Naive thymus-derived CD4-positive, alpha-beta T cell (primary cell): ENCODE measurements around the gene MFSD6L. TPM values are rescaled to one million over a fixed set of nuclear protein-coding genes. Genes with fewer than 3 reads are reported as not detected.
A peak's percentile ranks its signal among the peaks of the same experiment; 100 is the strongest.

Experiments used
- ATAC-seq: fragments of 150-1000 bp; cut with Tn5 transposase; 2 replicates; pipeline ENCODE4 v1.10.0; 2021; ENCODE audit warnings: mild to moderate bottlenecking, moderate library complexity
- CTCF ChIA-PET: fragments of 350-600 bp; sonication (Branson Sonifier 250); formaldehyde crosslinking; loops from one replicate; lab custom pipeline; 2021; ENCODE audit warnings: antibody characterized with exemption; lab: Charles Lee
- POLR2A ChIA-PET: fragments of 350-600 bp; sonication (Branson Sonifier 250); formaldehyde crosslinking; loops from one replicate; lab custom pipeline; 2021; ENCODE audit warnings: antibody characterized with exemption, inconsistent platforms; lab: Charles Lee
- DNase-seq, 9 donors: peaks; one replicate each; pipeline versions ENCODE4 v3.0.0 to v3.0.0-alpha.2; 2020 to 2022; ENCODE audit warnings: mixed read lengths in 1 of 9
- H3K27ac ChIP-seq: one replicate; pipeline ENCODE4 v1.7.0; 2013; ENCODE audit warnings: mild to moderate bottlenecking, low read depth, low read length, moderate library complexity
- H3K27me3 ChIP-seq, 2 donors: one replicate each; pipeline ENCODE4 v1.7.0; 2013; ENCODE audit warnings: low read length in 2 of 2, mild to moderate bottlenecking in 2 of 2, moderate library complexity in 2 of 2; ENCODE audit not compliant: control insufficient read depth in 2 of 2, insufficient read depth in 2 of 2
- H3K36me3 ChIP-seq, 3 experiments: 1 replicate in 2 of 3; 2 replicates in 1 of 3; pipeline ENCODE4 v1.7.0; 2013; ENCODE audit warnings: low read length in 3 of 3, mild to moderate bottlenecking in 3 of 3, moderate library complexity in 1 of 3; ENCODE audit not compliant: insufficient read depth in 3 of 3, control insufficient read depth in 2 of 3
- H3K4me1 ChIP-seq, 2 donors: one replicate each; pipeline ENCODE4 v1.7.0; 2013; ENCODE audit warnings: low read length in 2 of 2, mild to moderate bottlenecking in 2 of 2, moderate library complexity in 1 of 2; ENCODE audit not compliant: control insufficient read depth in 2 of 2, insufficient read depth in 2 of 2
- H3K4me3 ChIP-seq: 2 replicates; pipeline ENCODE4 v1.7.0; 2013; ENCODE audit warnings: mild to moderate bottlenecking, low read length
- H3K9me3 ChIP-seq, 3 experiments: 1 replicate in 2 of 3; 2 replicates in 1 of 3; pipeline ENCODE4 v1.7.0; 2013; ENCODE audit warnings: low read length in 3 of 3; ENCODE audit not compliant: control insufficient read depth in 2 of 3
- H3K27ac Mint-ChIP-seq, 9 donors: one replicate each; pipeline ENCODE4 v1.8.0; 2020 to 2022; ENCODE audit warnings: mixed read lengths in 9 of 9, mild to moderate bottlenecking in 8 of 9, moderate library complexity in 5 of 9, inconsistent platforms in 2 of 9
- H3K27me3 Mint-ChIP-seq, 5 donors: one replicate each; pipeline ENCODE4 v1.8.0; 2021 to 2022; ENCODE audit warnings: mixed read lengths in 5 of 5, mild to moderate bottlenecking in 1 of 5
- H3K36me3 Mint-ChIP-seq, 5 donors: one replicate each; pipeline ENCODE4 v1.8.0; 2020 to 2022; ENCODE audit warnings: mixed read lengths in 5 of 5, mild to moderate bottlenecking in 3 of 5, inconsistent platforms in 1 of 5
- H3K4me1 Mint-ChIP-seq, 7 donors: one replicate each; pipeline ENCODE4 v1.8.0; 2020 to 2022; ENCODE audit warnings: mixed read lengths in 7 of 7, mild to moderate bottlenecking in 3 of 7, inconsistent platforms in 1 of 7
- H3K4me3 Mint-ChIP-seq, 10 donors: one replicate each; pipeline ENCODE4 v1.8.0; 2020 to 2022; ENCODE audit warnings: mild to moderate bottlenecking in 10 of 10, mixed read lengths in 10 of 10, moderate library complexity in 6 of 10, inconsistent platforms in 2 of 10
- H3K9me3 Mint-ChIP-seq, 11 donors: one replicate each; pipeline ENCODE4 v1.8.0; 2020 to 2022; ENCODE audit warnings: mixed read lengths in 11 of 11, mild to moderate bottlenecking in 4 of 11, inconsistent platforms in 1 of 11, moderate library complexity in 1 of 11
- intact Hi-C, 2 donors: fragments of 100-400 bp; cut with micrococcal nuclease; formaldehyde crosslinking; loops; one replicate each; pipeline ENCODE4 v1.15.1; 2023
- polyA plus RNA-seq, 2 donors: library from polyadenylated mRNA; unstranded; fragments of 300-500 nt; fragmentation: Illumina TruSeq; gene quantifications; one replicate each; pipeline ENCODE4 v1.2.3, GENCODE V29; 2021
- total RNA-seq, 6 experiments: library from RNA in 5 of 6; stranded (reverse) in 5 of 6; gene quantifications; 1 replicate in 5 of 6; 2 replicates in 1 of 6; pipeline ENCODE4 v1.2.3 and lab custom pipeline; 2021 to 2026

Gene MFSD6L
- total and polyA plus RNA-seq, 7 experiments from 2014 or later, result 0.96 to 1.8 TPM; not detected in 5

GRCh38 chr17:8797621-8798175, 1.5 kb downstream of the MFSD6L start:
- no peak for DNase-seq
- peaks cover 0 to 3% (median 0%) of the 10 kb centered on the region in 5 donors for H3K36me3 Mint-ChIP-seq
- H3K27me3 ChIP-seq, result no peaks in the 10 kb centered on the region
- H3K27me3 Mint-ChIP-seq, result peaks cover 0 to 4% (median 0%) of the 10 kb centered on the region in 5 donors
- no peak overlapping the region for H3K27ac ChIP-seq
- H3K9me3 ChIP-seq, result no peaks in the 10 kb centered on the region
- no peak for ATAC-seq
- no peak overlapping the region for H3K27ac Mint-ChIP-seq
- intact Hi-C loops, result loop anchor here in 1 of 2 donors (10.0 kb wide), 1 partner anchor 97 kb away; no protein-coding TSS in a partner anchor
- H3K4me3 Mint-ChIP-seq, result no peak overlapping the region
- no peaks in the 10 kb centered on the region for H3K4me1 ChIP-seq
- no peaks in the 10 kb centered on the region for H3K36me3 ChIP-seq
- H3K9me3 Mint-ChIP-seq, result no peaks in the 10 kb centered on the region
- peaks cover 0 to 4% (median 0%) of the 10 kb centered on the region in 7 donors for H3K4me1 Mint-ChIP-seq
- ChIA-PET POLR2A (no interaction called here), CTCF (interaction anchor here (1.0 to 1.5 kb wide), 2 partner anchors 9 to 201 kb away, joined by 3 to 4 read pairs; no protein-coding TSS in a partner anchor)
- H3K4me3 ChIP-seq, result no peak overlapping the region

GRCh38 chr17:8794636-8795035, 4.5 kb downstream of the MFSD6L start:
- no peak overlapping the region for H3K27ac ChIP-seq
- intact Hi-C loops, result loop anchor here in 1 of 2 donors (10.0 kb wide), 1 partner anchor 100 kb away; no protein-coding TSS in a partner anchor
- no peak for ATAC-seq
- ChIA-PET POLR2A (no interaction called here), CTCF (no interaction called here)
- Mint-ChIP-seq H3K27ac (no peak overlapping the region), H3K4me3 (no peak overlapping the region), H3K36me3 (peaks cover 0 to 5% (median 0%) of the 10 kb centered on the region in 5 donors), H3K4me1 (peaks cover 0 to 4% (median 0%) of the 10 kb centered on the region in 7 donors), H3K27me3 (peaks cover 0 to 7% (median 3%) of the 10 kb centered on the region in 5 donors), H3K9me3 (peaks cover 0 to 12% (median 3%) of the 10 kb centered on the region in 11 donors)
- H3K9me3 ChIP-seq, result no peaks in the 10 kb centered on the region
- no peaks in the 10 kb centered on the region for H3K36me3 ChIP-seq
- no peak overlapping the region for H3K4me3 ChIP-seq
- no peaks in the 10 kb centered on the region for H3K4me1 ChIP-seq
- no peaks in the 10 kb centered on the region for H3K27me3 ChIP-seq
- DNase-seq, result no peak

GRCh38 chr17:8793649-8794048, 5.5 kb downstream of the MFSD6L start:
- Mint-ChIP-seq H3K4me1 (peaks cover 0 to 3% (median 0%) of the 10 kb centered on the region in 7 donors), H3K4me3 (no peak overlapping the region), H3K27me3 (peaks cover 0 to 9% (median 4%) of the 10 kb centered on the region in 5 donors), H3K9me3 (peaks cover 0 to 12% (median 3%) of the 10 kb centered on the region in 11 donors), H3K36me3 (peaks cover 0 to 5% (median 0%) of the 10 kb centered on the region in 5 donors), H3K27ac (no peak overlapping the region)
- Histone ChIP-seq H3K4me1 (no peaks in the 10 kb centered on the region), H3K27me3 (no peaks in the 10 kb centered on the region), H3K27ac (no peak overlapping the region), H3K9me3 (no peaks in the 10 kb centered on the region), H3K36me3 (no peaks in the 10 kb centered on the region), H3K4me3 (no peak overlapping the region)
- ATAC-seq (no peak), DNase-seq (no peak)
- ChIA-PET POLR2A (no interaction called here), CTCF (no interaction called here)
- intact Hi-C loops, result loop anchor here in 1 of 2 donors (10.0 kb wide), 1 partner anchor 101 kb away; no protein-coding TSS in a partner anchor

GRCh38 chr17:8792646-8793045, 6.5 kb downstream of the MFSD6L start:
- Mint-ChIP-seq H3K27me3 (peaks cover 0 to 11% (median 4%) of the 10 kb centered on the region in 5 donors), H3K4me3 (no peak overlapping the region), H3K4me1 (peaks cover 0 to 3% (median 0%) of the 10 kb centered on the region in 7 donors), H3K9me3 (peaks cover 0 to 12% (median 3%) of the 10 kb centered on the region in 11 donors), H3K27ac (no peak overlapping the region), H3K36me3 (peaks cover 0 to 5% (median 0%) of the 10 kb centered on the region in 5 donors)
- Histone ChIP-seq H3K4me3 (no peak overlapping the region), H3K36me3 (no peaks in the 10 kb centered on the region), H3K4me1 (no peaks in the 10 kb centered on the region), H3K27me3 (no peaks in the 10 kb centered on the region), H3K9me3 (no peaks in the 10 kb centered on the region), H3K27ac (no peak overlapping the region)
- ChIA-PET POLR2A (no interaction called here), CTCF (interaction anchor here (0.6 kb wide), 1 partner anchor 385 kb away, joined by 3 read pairs; no protein-coding TSS in a partner anchor)
- ATAC-seq (no peak), DNase-seq (no peak)
- intact Hi-C loops, result loop anchor here in 1 of 2 donors (10.0 kb wide), 1 partner anchor 102 kb away; no protein-coding TSS in a partner anchor

- Mint-ChIP-seq H3K27me3 (peaks cover 0 to 11% (median 4%) of the 10 kb centered on the region in 5 donors), H3K4me1 (peaks cover 0 to 3% (median 0%) of the 10 kb centered on the region in 7 donors), H3K4me3 (no peak overlapping the region), H3K9me3 (peaks cover 0 to 12% (median 3%) of the 10 kb centered on the region in 11 donors), H3K27ac (no peak overlapping the region), H3K36me3 (peaks cover 0 to 5% (median 0%) of the 10 kb centered on the region in 5 donors)
- Histone ChIP-seq H3K9me3 (no peaks in the 10 kb centered on the region), H3K4me3 (no peak overlapping the region), H3K4me1 (no peaks in the 10 kb centered on the region), H3K27ac (no peak overlapping the region), H3K36me3 (no peaks in the 10 kb centered on the region), H3K27me3 (no peaks in the 10 kb centered on the region)
- POLR2A ChIA-PET, result interaction anchor here (0.6 kb wide), 1 partner anchor 303 kb away, joined by 3 read pairs; no protein-coding TSS in a partner anchor
- peak; percentile 68 for ATAC-seq
- no peak for DNase-seq
- CTCF ChIA-PET, result interaction anchor here (0.6 to 0.9 kb wide), 2 partner anchors 76 to 385 kb away, joined by 3 read pairs; partner anchors contain the start of gene PIK3R6
- intact Hi-C loops, result loop anchor here in 1 of 2 donors (10.0 kb wide), 1 partner anchor 103 kb away; no protein-coding TSS in a partner anchor
Measured at GRCh38 chr17:8791910-8792270, 7.3 kb downstream of the MFSD6L start.

GRCh38 chr17:8791248-8791909, 7.8 kb downstream of the MFSD6L start:
- Histone ChIP-seq H3K9me3 (no peaks in the 10 kb centered on the region), H3K4me3 (no peak overlapping the region), H3K27ac (no peak overlapping the region), H3K36me3 (no peaks in the 10 kb centered on the region), H3K4me1 (no peaks in the 10 kb centered on the region), H3K27me3 (no peaks in the 10 kb centered on the region)
- H3K36me3 Mint-ChIP-seq, result peaks cover 0 to 5% (median 0%) of the 10 kb centered on the region in 5 donors
- peaks cover 0 to 11% (median 4%) of the 10 kb centered on the region in 5 donors for H3K27me3 Mint-ChIP-seq
- ChIA-PET CTCF (interaction anchor here (0.9 kb wide), 1 partner anchor 76 kb away, joined by 3 read pairs; the partner anchor contains the start of gene PIK3R6), POLR2A (no interaction called here)
- peaks cover 0 to 12% (median 3%) of the 10 kb centered on the region in 11 donors for H3K9me3 Mint-ChIP-seq
- no peak for ATAC-seq
- H3K27ac Mint-ChIP-seq, result no peak overlapping the region
- no peak overlapping the region for H3K4me3 Mint-ChIP-seq
- peaks cover 0 to 3% (median 0%) of the 10 kb centered on the region in 7 donors for H3K4me1 Mint-ChIP-seq
- intact Hi-C loops, result loop anchor here in 1 of 2 donors (10.0 kb wide), 1 partner anchor 103 kb away; no protein-coding TSS in a partner anchor
- DNase-seq, result no peak
